GM18508 (cell line): Measurements from ENCODE around the gene PSD4.

Experiments used
- ATAC-seq: cut with Tn5 transposase; IDR thresholded peaks from one replicate; pipeline ENCODE4 v1.9.1; 2021; ENCODE audit warnings: moderate number of reproducible peaks; ENCODE audit not compliant: insufficient read depth, unreplicated experiment

Gene PSD4

GRCh38 chr2:113182471-113183260 is 8.9 kb downstream of the PSD4 start:
- no peak for ATAC-seq

GRCh38 chr2:113183264-113183663 is 9.5 kb downstream of the PSD4 start:
- no peak for ATAC-seq

- ATAC-seq, result no peak
These were observed 9.9 kb downstream of the PSD4 start for GRCh38 chr2:113183703-113184102.

GRCh38 chr2:113184531-113185230 is 10.9 kb downstream of the PSD4 start:
- ATAC-seq, result no peak

- no peak for ATAC-seq
These were observed 12.1 kb downstream of the PSD4 start for GRCh38 chr2:113185664-113186432.

GRCh38 chr2:113186433-113186796 is 12.6 kb downstream of the PSD4 start:
- no peak for ATAC-seq

- no peak for ATAC-seq
These were observed 14.0 kb downstream of the PSD4 start for GRCh38 chr2:113187771-113188170.

GRCh38 chr2:113190871-113191270 is 17.1 kb downstream of the PSD4 start:
- no peak for ATAC-seq

- no peak for ATAC-seq
These were observed 18.8 kb downstream of the PSD4 start for GRCh38 chr2:113192459-113193100.

GRCh38 chr2:113195923-113196501 is 22.2 kb downstream of the PSD4 start:
- ATAC-seq, result no peak

- no peak for ATAC-seq
These were observed 23.1 kb downstream of the PSD4 start for GRCh38 chr2:113196839-113197238.

GRCh38 chr2:113197347-113198047 is 23.7 kb downstream of the PSD4 start:
- ATAC-seq, result no peak

GRCh38 chr2:113198048-113198789 is 24.4 kb downstream of the PSD4 start:
- no peak for ATAC-seq

GRCh38 chr2:113198790-113199612 is 25.2 kb downstream of the PSD4 start:
- no peak for ATAC-seq

GRCh38 chr2:113200236-113200635 is 26.5 kb downstream of the PSD4 start:
- ATAC-seq, result no peak

- ATAC-seq, result no peak
These were observed 27.1 kb downstream of the PSD4 start for GRCh38 chr2:113200736-113201490.

GRCh38 chr2:113201496-113202304 is 27.9 kb downstream of the PSD4 start:
- ATAC-seq, result no peak
